Suprapubic skin (tissue), 4 donors: ENCODE results near the gene ELK4. TPM values are rescaled to one million over a fixed set of nuclear protein-coding genes. Genes with fewer than 3 reads are reported as not detected.

Source experiments
- DNase-seq, 2 donors: peaks; one replicate each; pipeline ENCODE4 v3.0.0-alpha.2; 2019; ENCODE audit warnings: low spot score in 2 of 2
- H3K27ac ChIP-seq: fragments of 200-600 bp; sonication (generic); one replicate; pipeline ENCODE4 v1.5.1; 2019
- H3K27me3 ChIP-seq: fragments of 200-600 bp; sonication (generic); one replicate; pipeline ENCODE4 v1.5.1; 2019
- H3K36me3 ChIP-seq: fragments of 200-600 bp; sonication (generic); one replicate; pipeline ENCODE4 v1.5.1; 2019
- H3K4me1 ChIP-seq: fragments of 200-600 bp; sonication (generic); one replicate; pipeline ENCODE4 v1.5.1; 2019
- H3K4me3 ChIP-seq: fragments of 200-600 bp; sonication (generic); one replicate; pipeline ENCODE4 v1.5.1; 2019; ENCODE audit warnings: mild to moderate bottlenecking
- H3K9me3 ChIP-seq: fragments of 200-600 bp; sonication (generic); one replicate; pipeline ENCODE4 v1.5.1; 2019
- CTCF ChIP-seq, 2 donors: fragments of 200-600 bp in 1 of 2; fragments of 450-650 bp in 1 of 2; sonication (generic) in 1 of 2; IDR thresholded peaks; one replicate each; pipeline ENCODE4 v1.5.1; 2016 to 2019; ENCODE audit warnings: antibody characterized with exemption in 2 of 2, mild to moderate bottlenecking in 1 of 2, moderate library complexity in 1 of 2
- EP300 ChIP-seq: sonication (generic); formaldehyde crosslinking; IDR thresholded peaks from one replicate; pipeline ENCODE4 v1.6.1; 2017; ENCODE audit warnings: antibody characterized with exemption
- POLR2A ChIP-seq, 2 donors: fragments of 450-650 bp; IDR thresholded peaks; one replicate each; pipeline ENCODE4 v1.6.1; 2017; ENCODE audit warnings: antibody characterized with exemption in 2 of 2, mild to moderate bottlenecking in 2 of 2, moderate library complexity in 2 of 2
- POLR2AphosphoS5 ChIP-seq, 3 donors: sonication (generic); formaldehyde crosslinking; IDR thresholded peaks; one replicate each; pipeline ENCODE4 v1.6.1; 2017; ENCODE audit warnings: antibody characterized with exemption in 3 of 3
- WGBS: methylation state at CpG from one replicate; pipeline ENCODE4 v1.1.5; 2018; 5-methylcytosine and 5-hydroxymethylcytosine counted together
- total RNA-seq, 4 donors: library from RNA; depleted of rRNA; stranded (reverse); fragments of >200 nt; gene quantifications; one replicate each; pipeline ENCODE4 v1.1.0, GENCODE V29; 2016

Gene ELK4
- total RNA-seq, 4 donors from 2014 or later, result 30.9 to 52.6 (median 43.8) TPM

- no peak overlapping the region for H3K27ac ChIP-seq
- TF ChIP-seq POLR2AphosphoS5 (IDR thresholded peaks at IDR 0.05) (no peak), POLR2A (IDR thresholded peaks at IDR 0.05) (no peak), CTCF (IDR thresholded peaks at IDR 0.05) (no peak), EP300 (no peak)
- no peaks in the 10 kb centered on the region for H3K9me3 ChIP-seq
- 44% methylated on average over 3 of the region's 3 CpGs for WGBS
- H3K27me3 ChIP-seq, result no peaks in the 10 kb centered on the region
- no peak for DNase-seq
- H3K4me1 ChIP-seq, result peaks cover 31% of the 10 kb centered on the region
- no peak overlapping the region for H3K4me3 ChIP-seq
- H3K36me3 ChIP-seq, result no peaks in the 10 kb centered on the region
Observed at GRCh38 chr1:205676597-205676996, 44.8 kb upstream of the ELK4 start.

- no peak overlapping the region for H3K4me3 ChIP-seq
- no peaks in the 10 kb centered on the region for H3K9me3 ChIP-seq
- H3K36me3 ChIP-seq, result no peaks in the 10 kb centered on the region
- WGBS, result 94% methylated on average over 5 of the region's 5 CpGs
- DNase-seq, result no peak
- peaks cover 27% of the 10 kb centered on the region for H3K4me1 ChIP-seq
- H3K27me3 ChIP-seq, result no peaks in the 10 kb centered on the region
- no peak for TF ChIP-seq POLR2AphosphoS5 (IDR thresholded peaks at IDR 0.05)
- no peak for TF ChIP-seq CTCF (IDR thresholded peaks at IDR 0.05)
- no peak for TF ChIP-seq EP300
- no peak for TF ChIP-seq POLR2A (IDR thresholded peaks at IDR 0.05)
- H3K27ac ChIP-seq, result no peak overlapping the region
Observed at GRCh38 chr1:205676002-205676401, 44.2 kb upstream of the ELK4 start.

GRCh38 chr1:205675247-205675646, 43.4 kb upstream of the ELK4 start:
- DNase-seq, result no peak
- Histone ChIP-seq H3K4me3 (no peak overlapping the region), H3K4me1 (peaks cover 19% of the 10 kb centered on the region), H3K36me3 (no peaks in the 10 kb centered on the region), H3K9me3 (no peaks in the 10 kb centered on the region), H3K27ac (no peak overlapping the region), H3K27me3 (no peaks in the 10 kb centered on the region)
- WGBS, result 100% methylated on average over 4 of the region's 4 CpGs
- no peak for TF ChIP-seq POLR2A (IDR thresholded peaks at IDR 0.05)
- TF ChIP-seq POLR2AphosphoS5 (IDR thresholded peaks at IDR 0.05), result no peak
- no peak for TF ChIP-seq CTCF (IDR thresholded peaks at IDR 0.05)
- TF ChIP-seq EP300, result no peak

GRCh38 chr1:205672970-205673369, 41.2 kb upstream of the ELK4 start:
- Histone ChIP-seq H3K27me3 (no peaks in the 10 kb centered on the region), H3K4me1 (peaks cover 15% of the 10 kb centered on the region), H3K27ac (no peak overlapping the region), H3K36me3 (no peaks in the 10 kb centered on the region), H3K4me3 (no peak overlapping the region), H3K9me3 (no peaks in the 10 kb centered on the region)
- DNase-seq, result no peak
- WGBS, result 78% methylated on average over 4 of the region's 4 CpGs
- TF ChIP-seq POLR2A (IDR thresholded peaks at IDR 0.05) (no peak), CTCF (IDR thresholded peaks at IDR 0.05) (no peak)

GRCh38 chr1:205672395-205672889, 40.6 kb upstream of the ELK4 start:
- Histone ChIP-seq H3K27ac (no peak overlapping the region), H3K4me1 (peaks cover 18% of the 10 kb centered on the region), H3K36me3 (no peaks in the 10 kb centered on the region), H3K4me3 (no peak overlapping the region), H3K9me3 (no peaks in the 10 kb centered on the region), H3K27me3 (no peaks in the 10 kb centered on the region)
- 67% methylated on average over 11 of the region's 11 CpGs for WGBS
- TF ChIP-seq EP300 (no peak), CTCF (IDR thresholded peaks at IDR 0.05) (peak in 1 of 2 donors; percentile 2)
- DNase-seq, result no peak
